B cell (primary cell): ENCODE results near the gene UTS2R.

ENCODE experiments used
- EZH2 ChIP-seq: IDR thresholded peaks from 2 replicates; pipeline ENCODE4 v1.6.1; 2012; ENCODE audit warnings: borderline replicate concordance, low read depth, mild to moderate bottlenecking, moderate library complexity, low read length; ENCODE audit not compliant: insufficient read depth, poor library complexity, severe bottlenecking
- TF ChIP-seq, protein P1 (sequence below): fragments of 200-600 bp; IDR thresholded peaks from one replicate; pipeline ENCODE4 v1.8.0; 2022; ENCODE audit warnings: antibody characterized with exemption, mild to moderate bottlenecking

DNA sequence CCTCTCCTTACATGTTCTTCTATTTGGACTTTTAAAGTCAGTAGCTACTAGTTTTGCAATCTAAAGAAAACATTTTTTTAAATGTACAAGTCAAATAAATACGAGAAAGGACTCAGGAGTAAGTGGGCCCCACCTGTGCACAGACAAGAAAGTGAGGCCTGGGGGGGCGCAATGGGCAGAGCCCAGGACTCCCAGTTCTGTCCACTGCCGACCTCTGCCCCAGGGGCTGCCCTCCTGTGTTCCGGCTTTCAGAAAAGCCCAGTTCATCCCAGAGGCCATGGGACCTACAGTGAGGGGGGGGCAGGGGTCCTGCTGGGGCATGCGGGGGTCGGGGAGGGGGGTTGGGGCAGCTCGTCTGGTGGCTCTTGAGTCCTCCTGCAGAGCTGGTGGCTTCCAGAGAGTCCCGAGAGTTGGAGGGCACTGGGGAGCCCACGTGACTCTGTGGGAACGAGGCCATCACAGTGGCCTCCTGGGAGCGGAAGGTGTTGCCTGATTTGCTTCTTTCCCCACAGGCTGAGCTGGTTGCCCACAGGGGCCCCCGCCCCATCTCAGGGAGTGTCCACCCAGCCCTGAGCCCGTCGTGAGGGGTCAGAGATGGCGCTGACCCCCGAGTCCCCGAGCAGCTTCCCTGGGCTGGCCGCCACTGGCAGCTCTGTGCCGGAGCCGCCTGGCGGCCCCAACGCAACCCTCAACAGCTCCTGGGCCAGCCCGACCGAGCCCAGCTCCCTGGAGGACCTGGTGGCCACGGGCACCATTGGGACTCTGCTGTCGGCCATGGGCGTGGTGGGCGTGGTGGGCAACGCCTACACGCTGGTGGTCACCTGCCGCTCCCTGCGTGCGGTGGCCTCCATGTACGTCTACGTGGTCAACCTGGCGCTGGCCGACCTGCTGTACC lies 2.4 kb downstream of the UTS2R start:
- TF ChIP-seq, protein P1, sequence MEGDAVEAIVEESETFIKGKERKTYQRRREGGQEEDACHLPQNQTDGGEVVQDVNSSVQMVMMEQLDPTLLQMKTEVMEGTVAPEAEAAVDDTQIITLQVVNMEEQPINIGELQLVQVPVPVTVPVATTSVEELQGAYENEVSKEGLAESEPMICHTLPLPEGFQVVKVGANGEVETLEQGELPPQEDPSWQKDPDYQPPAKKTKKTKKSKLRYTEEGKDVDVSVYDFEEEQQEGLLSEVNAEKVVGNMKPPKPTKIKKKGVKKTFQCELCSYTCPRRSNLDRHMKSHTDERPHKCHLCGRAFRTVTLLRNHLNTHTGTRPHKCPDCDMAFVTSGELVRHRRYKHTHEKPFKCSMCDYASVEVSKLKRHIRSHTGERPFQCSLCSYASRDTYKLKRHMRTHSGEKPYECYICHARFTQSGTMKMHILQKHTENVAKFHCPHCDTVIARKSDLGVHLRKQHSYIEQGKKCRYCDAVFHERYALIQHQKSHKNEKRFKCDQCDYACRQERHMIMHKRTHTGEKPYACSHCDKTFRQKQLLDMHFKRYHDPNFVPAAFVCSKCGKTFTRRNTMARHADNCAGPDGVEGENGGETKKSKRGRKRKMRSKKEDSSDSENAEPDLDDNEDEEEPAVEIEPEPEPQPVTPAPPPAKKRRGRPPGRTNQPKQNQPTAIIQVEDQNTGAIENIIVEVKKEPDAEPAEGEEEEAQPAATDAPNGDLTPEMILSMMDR, result no peak
- no peak for TF ChIP-seq EZH2
